Neural cell (in vitro differentiated cells): Measurements from ENCODE around the gene FREM2.

Experiments
- EP300 ChIP-seq: fragments of 450-650 bp; conservative IDR thresholded peaks from 2 replicates; pipeline ENCODE4 v1.6.1; 2014; ENCODE audit warnings: antibody characterized with exemption, mild to moderate bottlenecking, moderate library complexity; ENCODE audit not compliant: poor library complexity, severe bottlenecking
- MXI1 ChIP-seq: fragments of 450-650 bp; conservative IDR thresholded peaks from 2 replicates; pipeline ENCODE4 v1.6.1; 2014; ENCODE audit warnings: antibody characterized with exemption, mild to moderate bottlenecking; ENCODE audit not compliant: poor library complexity, severe bottlenecking
- TAF1 ChIP-seq: IDR thresholded peaks from 2 replicates; pipeline ENCODE4 v1.6.1; 2012; ENCODE audit warnings: low read depth
- TF ChIP-seq, protein P1 (sequence below): fragments of 450-650 bp; IDR thresholded peaks from 2 replicates; pipeline ENCODE4 v1.5.1; 2014; ENCODE audit warnings: antibody characterized with exemption, mild to moderate bottlenecking, moderate library complexity; ENCODE audit not compliant: poor library complexity, severe bottlenecking
- TF ChIP-seq, protein P2 (sequence below): IDR thresholded peaks from 2 replicates; pipeline ENCODE4 v1.6.1; 2012; ENCODE audit warnings: borderline replicate concordance

DNA sequence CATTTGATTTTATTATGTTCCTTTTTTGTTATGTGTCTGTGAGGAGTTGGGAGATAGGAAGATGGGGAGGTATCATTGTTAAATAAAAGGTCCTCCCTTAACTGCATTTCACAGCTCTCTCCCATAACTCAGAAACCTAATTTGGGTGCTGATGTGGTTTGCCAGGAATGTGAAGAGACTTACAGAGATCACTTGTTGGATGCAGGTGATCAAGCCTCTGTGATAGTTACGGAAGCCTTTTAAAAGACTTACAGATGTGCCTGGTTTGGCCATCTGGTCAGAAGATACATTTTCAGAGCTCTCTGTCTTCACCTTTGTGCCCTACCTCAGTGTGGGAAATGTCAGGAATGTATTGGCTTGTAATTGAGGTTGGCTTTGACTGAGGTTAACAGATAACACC is 157.7 kb downstream of the FREM2 start:
- TF ChIP-seq, protein P1, sequence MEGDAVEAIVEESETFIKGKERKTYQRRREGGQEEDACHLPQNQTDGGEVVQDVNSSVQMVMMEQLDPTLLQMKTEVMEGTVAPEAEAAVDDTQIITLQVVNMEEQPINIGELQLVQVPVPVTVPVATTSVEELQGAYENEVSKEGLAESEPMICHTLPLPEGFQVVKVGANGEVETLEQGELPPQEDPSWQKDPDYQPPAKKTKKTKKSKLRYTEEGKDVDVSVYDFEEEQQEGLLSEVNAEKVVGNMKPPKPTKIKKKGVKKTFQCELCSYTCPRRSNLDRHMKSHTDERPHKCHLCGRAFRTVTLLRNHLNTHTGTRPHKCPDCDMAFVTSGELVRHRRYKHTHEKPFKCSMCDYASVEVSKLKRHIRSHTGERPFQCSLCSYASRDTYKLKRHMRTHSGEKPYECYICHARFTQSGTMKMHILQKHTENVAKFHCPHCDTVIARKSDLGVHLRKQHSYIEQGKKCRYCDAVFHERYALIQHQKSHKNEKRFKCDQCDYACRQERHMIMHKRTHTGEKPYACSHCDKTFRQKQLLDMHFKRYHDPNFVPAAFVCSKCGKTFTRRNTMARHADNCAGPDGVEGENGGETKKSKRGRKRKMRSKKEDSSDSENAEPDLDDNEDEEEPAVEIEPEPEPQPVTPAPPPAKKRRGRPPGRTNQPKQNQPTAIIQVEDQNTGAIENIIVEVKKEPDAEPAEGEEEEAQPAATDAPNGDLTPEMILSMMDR = no peak
- TF ChIP-seq TAF1 (no peak), EP300 (no peak), MXI1 (no peak)
- TF ChIP-seq, protein P2, sequence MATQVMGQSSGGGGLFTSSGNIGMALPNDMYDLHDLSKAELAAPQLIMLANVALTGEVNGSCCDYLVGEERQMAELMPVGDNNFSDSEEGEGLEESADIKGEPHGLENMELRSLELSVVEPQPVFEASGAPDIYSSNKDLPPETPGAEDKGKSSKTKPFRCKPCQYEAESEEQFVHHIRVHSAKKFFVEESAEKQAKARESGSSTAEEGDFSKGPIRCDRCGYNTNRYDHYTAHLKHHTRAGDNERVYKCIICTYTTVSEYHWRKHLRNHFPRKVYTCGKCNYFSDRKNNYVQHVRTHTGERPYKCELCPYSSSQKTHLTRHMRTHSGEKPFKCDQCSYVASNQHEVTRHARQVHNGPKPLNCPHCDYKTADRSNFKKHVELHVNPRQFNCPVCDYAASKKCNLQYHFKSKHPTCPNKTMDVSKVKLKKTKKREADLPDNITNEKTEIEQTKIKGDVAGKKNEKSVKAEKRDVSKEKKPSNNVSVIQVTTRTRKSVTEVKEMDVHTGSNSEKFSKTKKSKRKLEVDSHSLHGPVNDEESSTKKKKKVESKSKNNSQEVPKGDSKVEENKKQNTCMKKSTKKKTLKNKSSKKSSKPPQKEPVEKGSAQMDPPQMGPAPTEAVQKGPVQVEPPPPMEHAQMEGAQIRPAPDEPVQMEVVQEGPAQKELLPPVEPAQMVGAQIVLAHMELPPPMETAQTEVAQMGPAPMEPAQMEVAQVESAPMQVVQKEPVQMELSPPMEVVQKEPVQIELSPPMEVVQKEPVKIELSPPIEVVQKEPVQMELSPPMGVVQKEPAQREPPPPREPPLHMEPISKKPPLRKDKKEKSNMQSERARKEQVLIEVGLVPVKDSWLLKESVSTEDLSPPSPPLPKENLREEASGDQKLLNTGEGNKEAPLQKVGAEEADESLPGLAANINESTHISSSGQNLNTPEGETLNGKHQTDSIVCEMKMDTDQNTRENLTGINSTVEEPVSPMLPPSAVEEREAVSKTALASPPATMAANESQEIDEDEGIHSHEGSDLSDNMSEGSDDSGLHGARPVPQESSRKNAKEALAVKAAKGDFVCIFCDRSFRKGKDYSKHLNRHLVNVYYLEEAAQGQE = no peak
